AG04449 (cell line): ENCODE results near the gene PDGFB.

Experiments used
- CTCF ChIA-PET: fragments of 350-600 bp; formaldehyde crosslinking; extraction: SDS; loops from one replicate; lab custom pipeline; 2021; ENCODE audit warnings: antibody characterized with exemption; lab: Yijun Ruan, JAX
- POLR2A ChIA-PET: fragments of 400-600, 350-600 bp; formaldehyde crosslinking; extraction: SDS; loops from one replicate; lab custom pipeline; 2020; ENCODE audit warnings: antibody characterized with exemption, inconsistent platforms; lab: Yijun Ruan, JAX
- DNase-seq: peaks from one replicate; pipeline ENCODE4 v3.0.0-alpha.2; 2010; ENCODE audit warnings: low read depth, low spot score
- H3K4me3 ChIP-seq: 2 replicates; pipeline ENCODE4 v1.5.1; 2011; ENCODE audit warnings: low read depth, mild to moderate bottlenecking, control low read depth, low read length
- TF ChIP-seq, protein P1 (sequence below): IDR thresholded peaks from one replicate; pipeline ENCODE4 v1.5.1; 2011; ENCODE audit warnings: mild to moderate bottlenecking, moderate library complexity, low read length, control low read depth, inconsistent platforms; ENCODE audit not compliant: insufficient read depth; ENCODE audit errors: missing control alignments

PDGFB gene

GRCh38 chr22:39257901-39258475 lies 13.2 kb upstream of the PDGFB start:
- ChIA-PET POLR2A (no interaction called here), CTCF (no interaction called here)
- TF ChIP-seq, protein P1, sequence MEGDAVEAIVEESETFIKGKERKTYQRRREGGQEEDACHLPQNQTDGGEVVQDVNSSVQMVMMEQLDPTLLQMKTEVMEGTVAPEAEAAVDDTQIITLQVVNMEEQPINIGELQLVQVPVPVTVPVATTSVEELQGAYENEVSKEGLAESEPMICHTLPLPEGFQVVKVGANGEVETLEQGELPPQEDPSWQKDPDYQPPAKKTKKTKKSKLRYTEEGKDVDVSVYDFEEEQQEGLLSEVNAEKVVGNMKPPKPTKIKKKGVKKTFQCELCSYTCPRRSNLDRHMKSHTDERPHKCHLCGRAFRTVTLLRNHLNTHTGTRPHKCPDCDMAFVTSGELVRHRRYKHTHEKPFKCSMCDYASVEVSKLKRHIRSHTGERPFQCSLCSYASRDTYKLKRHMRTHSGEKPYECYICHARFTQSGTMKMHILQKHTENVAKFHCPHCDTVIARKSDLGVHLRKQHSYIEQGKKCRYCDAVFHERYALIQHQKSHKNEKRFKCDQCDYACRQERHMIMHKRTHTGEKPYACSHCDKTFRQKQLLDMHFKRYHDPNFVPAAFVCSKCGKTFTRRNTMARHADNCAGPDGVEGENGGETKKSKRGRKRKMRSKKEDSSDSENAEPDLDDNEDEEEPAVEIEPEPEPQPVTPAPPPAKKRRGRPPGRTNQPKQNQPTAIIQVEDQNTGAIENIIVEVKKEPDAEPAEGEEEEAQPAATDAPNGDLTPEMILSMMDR, result no peak
- DNase-seq, result no peak
- no peak overlapping the region for H3K4me3 ChIP-seq

GRCh38 chr22:39256979-39257378 lies 12.2 kb upstream of the PDGFB start:
- CTCF ChIA-PET, result no interaction called here
- no peak for DNase-seq
- POLR2A ChIA-PET, result no interaction called here
- no peak overlapping the region for H3K4me3 ChIP-seq
- TF ChIP-seq, protein P1, result no peak

GRCh38 chr22:39256186-39256552 lies 11.4 kb upstream of the PDGFB start:
- TF ChIP-seq, protein P1, result no peak
- ChIA-PET POLR2A (no interaction called here), CTCF (no interaction called here)
- no peak for DNase-seq
- H3K4me3 ChIP-seq, result no peak overlapping the region

- ChIA-PET POLR2A (no interaction called here), CTCF (no interaction called here)
- TF ChIP-seq, protein P1, result no peak
- no peak overlapping the region for H3K4me3 ChIP-seq
- no peak for DNase-seq
Observed at GRCh38 chr22:39255449-39256185, 10.8 kb upstream of the PDGFB start.

- no peak overlapping the region for H3K4me3 ChIP-seq
- CTCF ChIA-PET, result no interaction called here
- DNase-seq, result peak; percentile 21
- TF ChIP-seq, protein P1, result no peak
- POLR2A ChIA-PET, result no interaction called here
Observed at GRCh38 chr22:39254789-39255298, 10.1 kb upstream of the PDGFB start.

- ChIA-PET POLR2A (no interaction called here), CTCF (interaction anchor here (0.6 kb wide), 1 partner anchor 52 kb away, joined by 3 read pairs; no protein-coding TSS in a partner anchor)
- H3K4me3 ChIP-seq, result no peak overlapping the region
- no peak for DNase-seq
- TF ChIP-seq, protein P1, result no peak
Observed at GRCh38 chr22:39254122-39254521, 9.3 kb upstream of the PDGFB start.
